GM12878 (cell line): Measurements from ENCODE around the gene HSP90AB1. TPM values are rescaled to one million over a fixed set of nuclear protein-coding genes. Genes with fewer than 3 reads are reported as not detected.

Source experiments
- ATAC-seq: fragments of 200-7000 bp; cut with Tn5 transposase; 3 replicates; pipeline ENCODE4 v1.9.1; 2020; ENCODE audit warnings: mild to moderate bottlenecking, moderate library complexity
- BruUV-seq: library from RNA; stranded (reverse); fragments of 400-500 nt; replicated peaks from 2 replicates; lab custom pipeline; 2021; lab: Mats Ljungman, UMichigan
- CTCF ChIA-PET: fragments of 300-600 bp; sonication (Branson Sonifier 250); formaldehyde crosslinking; extraction: SDS; loops from one replicate; lab custom pipeline; 2021; ENCODE audit warnings: inconsistent platforms; lab: Yijun Ruan, JAX
- POLR2A ChIA-PET: fragments of 350-600 bp; formaldehyde crosslinking; extraction: SDS; loops from one replicate; lab custom pipeline; 2021; ENCODE audit warnings: inconsistent platforms; lab: Charles Lee
- RAD21 ChIA-PET: fragments of 300-600 bp; sonication (Branson Sonifier 250); formaldehyde crosslinking; loops from one replicate; lab custom pipeline; 2023; ENCODE audit warnings: antibody characterized with exemption; ENCODE audit not compliant: unreplicated experiment; lab: Charles Lee
- SMC1A ChIA-PET: fragments of 300-600 bp; sonication (Branson Sonifier 250); formaldehyde crosslinking; loops from one replicate; lab custom pipeline; 2023; ENCODE audit not compliant: unreplicated experiment, uncharacterized antibody; lab: Charles Lee
- DNase-seq: peaks from one replicate; pipeline ENCODE4 v3.0.0-alpha.2; 2011; ENCODE audit warnings: low read depth, low spot score
- FAIRE-seq: peaks from 3 replicates; lab custom pipeline; 2011; peaks lifted over from hg19 to GRCh38; lab: Jason Lieb, UNC
- H2AFZ ChIP-seq: 2 replicates; pipeline ENCODE4 v1.6.0; 2011; ENCODE audit warnings: low read depth, low read length, control low read depth; ENCODE audit not compliant: control insufficient read depth
- H3K27ac ChIP-seq: 2 replicates; pipeline ENCODE4 v1.5.1; 2011; ENCODE audit warnings: control low read depth; ENCODE audit not compliant: control insufficient read depth, insufficient read depth
- H3K27me3 ChIP-seq, 2 experiments: replicated peaks in 1 of 2; 2 replicates each; pipeline versions ENCODE4 v1.6.0 to v1.6.1; 2011; ENCODE audit warnings: low read length in 1 of 2; ENCODE audit not compliant: control insufficient read depth in 2 of 2, insufficient read depth in 2 of 2
- H3K36me3 ChIP-seq, 2 experiments: 2 replicates each; pipeline ENCODE4 v1.5.1; 2011; ENCODE audit warnings: low read length in 1 of 2; ENCODE audit not compliant: control insufficient read depth in 2 of 2, insufficient read depth in 2 of 2
- H3K4me1 ChIP-seq: 2 replicates; pipeline ENCODE4 v1.6.1; 2011; ENCODE audit warnings: mild to moderate bottlenecking, low read length, moderate library complexity, mixed read lengths; ENCODE audit not compliant: control insufficient read depth, insufficient read depth
- H3K4me2 ChIP-seq: 2 replicates; pipeline ENCODE4 v1.6.0; 2011; ENCODE audit warnings: control low read depth; ENCODE audit not compliant: control insufficient read depth, insufficient read depth
- H3K4me3 ChIP-seq: fragments of 200-600 bp; sonication (generic); 2 replicates; pipeline ENCODE4 v1.5.1; 2016
- H3K79me2 ChIP-seq: 2 replicates; pipeline ENCODE4 v1.6.0; 2011; ENCODE audit warnings: low read length; ENCODE audit not compliant: control insufficient read depth, insufficient read depth
- H3K9ac ChIP-seq: 2 replicates; pipeline ENCODE4 v1.8.0; 2011; ENCODE audit warnings: low read length, control low read depth, mixed read lengths; ENCODE audit not compliant: control insufficient read depth, insufficient read depth
- H3K9me3 ChIP-seq: replicated peaks from 3 replicates; pipeline ENCODE4 v1.5.1; 2011; ENCODE audit warnings: mild to moderate bottlenecking, low read length; ENCODE audit not compliant: control insufficient read depth, insufficient read depth
- H4K20me1 ChIP-seq: 2 replicates; pipeline ENCODE4 v1.6.0; 2011; ENCODE audit not compliant: control insufficient read depth, insufficient read depth
- CBX3 ChIP-seq: fragments of 200-600 bp; sonication (generic); IDR thresholded peaks from 2 replicates; pipeline ENCODE4 v1.6.1; 2016; ENCODE audit warnings: low read depth, borderline replicate concordance
- DPF2 ChIP-seq: fragments of 450-650 bp; IDR thresholded peaks from 2 replicates; pipeline ENCODE4 v1.6.1; 2017; ENCODE audit warnings: mild to moderate bottlenecking
- EGR1 ChIP-seq, 2 experiments: IDR thresholded peaks; 1 replicate in 1 of 2; 2 replicates in 1 of 2; pipeline ENCODE4 v1.6.1; 2011 to 2012; ENCODE audit warnings: low read depth in 2 of 2, low read length in 2 of 2, borderline replicate concordance in 1 of 2, mild to moderate bottlenecking in 1 of 2, moderate library complexity in 1 of 2
- HSF1 ChIP-seq: fragments of 150-350 bp; IDR thresholded peaks from 2 replicates; pipeline ENCODE4 v1.6.1; 2014; ENCODE audit warnings: mild to moderate bottlenecking, low read depth, low read length
- JUND ChIP-seq: IDR thresholded peaks from 2 replicates; pipeline ENCODE4 v1.6.1; 2012; ENCODE audit warnings: low read depth, mild to moderate bottlenecking, low read length, improper control_type of control experiment, moderate library complexity
- MXI1 ChIP-seq: fragments of 150-350 bp; IDR thresholded peaks from 2 replicates; pipeline ENCODE4 v1.6.1; 2011; ENCODE audit warnings: low read depth, mild to moderate bottlenecking, inconsistent platforms, low read length, improper control_type of control experiment
- MYC ChIP-seq: IDR thresholded peaks from 2 replicates; pipeline ENCODE4 v1.6.1; 2011; ENCODE audit warnings: mild to moderate bottlenecking, low read length, moderate library complexity, inconsistent platforms; ENCODE audit not compliant: insufficient read depth, insufficient replicate concordance, insufficient read length, severe bottlenecking
- NRF1 ChIP-seq: conservative IDR thresholded peaks from 2 replicates; pipeline ENCODE4 v1.6.1; 2011; ENCODE audit warnings: mild to moderate bottlenecking, low read depth, low read length, improper control_type of control experiment
- POU2F2 ChIP-seq: IDR thresholded peaks from 3 replicates; pipeline ENCODE4 v1.6.1; 2011; ENCODE audit warnings: low read depth, mild to moderate bottlenecking, low read length, borderline replicate concordance
- SIN3A ChIP-seq: IDR thresholded peaks from 2 replicates; pipeline ENCODE4 v1.6.1; 2012; ENCODE audit warnings: low read depth, low read length, improper control_type of control experiment
- SREBF1 ChIP-seq: IDR thresholded peaks from 2 replicates; pipeline ENCODE4 v1.6.1; 2012; ENCODE audit warnings: mild to moderate bottlenecking, low read length
- ZBTB11 ChIP-seq: fragments of 450-650 bp; formaldehyde crosslinking; IDR thresholded peaks from 2 replicates; pipeline ENCODE4 v1.5.0; 2022; ENCODE audit warnings: mild to moderate bottlenecking, missing genetic modification characterization
- ZNF217 ChIP-seq: fragments of 450-650 bp; IDR thresholded peaks from 2 replicates; pipeline ENCODE4 v1.6.1; 2017; ENCODE audit warnings: antibody characterized with exemption, mild to moderate bottlenecking
- WGBS: methylation state at CpG from one replicate; pipeline ENCODE4 v1.1.6; 2016; ENCODE audit warnings: low lambda C conversion rate; ENCODE audit not compliant: insufficient replicate concordance, insufficient coverage; ENCODE audit errors: missing lambda C conversion rate; 5-methylcytosine and 5-hydroxymethylcytosine counted together
- in situ Hi-C: fragments of 300-500 bp; cut with MboI; formaldehyde crosslinking; loops from 9 replicates; pipeline ENCODE4 v1.14.3; 2018; ENCODE audit warnings: mixed read lengths
- intact Hi-C: fragments of 100-400 bp; cut with micrococcal nuclease; formaldehyde crosslinking; loops from one replicate; pipeline ENCODE4 v1.14.2; 2022; ENCODE audit not compliant: unreplicated experiment
- polyA plus RNA-seq, 11 experiments: library from polyadenylated mRNA; depleted of rRNA in 4 of 11; unstranded in 6 of 11; stranded (reverse) in 5 of 11; fragments of >200 nt; fragmentation: Nextera tagmentation in 4 of 11; fragmentation: Illumina TruSeq in 1 of 11; extraction: Ambion mirVana in 4 of 11; extraction: Trizol in 1 of 11; gene quantifications; 1 replicate in 1 of 11; 2 replicates in 10 of 11; pipeline versions ENCODE4 v1.2.1 to v1.2.3, GENCODE V29; 2011 to 2016; ENCODE audit warnings: inconsistent platforms in 2 of 11, missing spikeins in 2 of 11, low read depth in 1 of 11
- total RNA-seq, 4 experiments: library from RNA; depleted of rRNA in 3 of 4; stranded (reverse); fragments of >200 nt in 3 of 4; fragmentation: Illumina TruSeq in 1 of 4; extraction: Trizol in 1 of 4; gene quantifications; 2 replicates each; pipeline versions ENCODE4 v1.2.1 to v1.2.3, GENCODE V29; 2013 to 2021
- TF ChIP-seq, protein P1 (sequence below): IDR thresholded peaks from 2 replicates; pipeline ENCODE4 v1.6.1; 2012; ENCODE audit warnings: low read length, inconsistent platforms

HSP90AB1 gene
- total and polyA plus RNA-seq, 10 of the 15 experiments (the other 5 are each of a cell fraction or from before 2014, with no cell fraction given): 988 to 1,682 (median 1,146) TPM

DNA sequence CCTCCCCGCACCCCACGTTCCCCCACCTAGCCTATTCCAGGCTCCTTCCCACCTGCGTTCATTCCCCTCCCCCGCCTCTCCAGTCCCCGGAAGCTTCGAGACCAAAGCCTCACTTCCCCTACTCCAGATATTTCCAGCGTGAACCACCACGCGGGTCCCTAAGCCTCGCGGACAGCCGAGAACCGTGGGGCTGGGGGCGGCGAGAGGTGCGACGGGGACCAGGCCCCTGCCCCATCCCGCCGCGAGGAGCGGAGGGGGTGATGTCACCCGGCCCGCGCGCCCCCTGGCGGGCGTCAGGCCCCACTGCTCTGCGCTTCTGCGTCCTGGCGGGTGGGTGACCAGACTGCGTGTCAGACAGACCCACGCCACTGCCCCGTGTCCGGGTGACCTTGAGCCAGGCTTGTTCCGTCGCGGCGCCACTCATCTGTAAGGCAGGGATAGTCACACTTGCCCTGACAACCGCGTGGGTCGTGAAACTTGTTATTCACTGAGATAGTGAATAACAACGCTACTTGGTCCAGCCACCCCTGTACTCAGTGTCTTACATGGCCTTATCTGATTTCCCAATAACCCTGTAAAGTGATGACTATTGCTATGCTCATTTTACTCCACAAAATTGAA lies 9.0 kb upstream of the HSP90AB1 start (continued):
- TF ChIP-seq ZBTB11 (no peak), POU2F2 (no peak; the same call in 2 of the 3 replicates), DPF2 (peak; percentile 60)

- Histone ChIP-seq H3K4me2 (no peak overlapping the region), H4K20me1 (no peaks in the 10 kb centered on the region), H3K9ac (no peak overlapping the region), H3K79me2 (no peaks in the 10 kb centered on the region), H2AFZ (no peak overlapping the region), H3K4me1 (peaks cover 8% of the 10 kb centered on the region), H3K4me3 (no peak overlapping the region), H3K27me3 (no peaks in the 10 kb centered on the region), H3K27ac (no peak overlapping the region), H3K9me3 (no peaks in the 10 kb centered on the region), H3K36me3 (no peaks in the 10 kb centered on the region; a peak in 1 of 4 replicates)
- ChIA-PET CTCF (interaction anchor here (1.4 to 6.4 kb wide), 6 partner anchors 15 to 87 kb away, joined by 3 to 117 read pairs (median 9); partner anchors contain the start of gene SLC29A1), POLR2A (interaction anchor here (1.1 kb wide), 1 partner anchor 16 kb away, joined by 6 read pairs; the partner anchor contains the start of gene SLC29A1), RAD21 (interaction anchor here (1.8 kb wide), 1 partner anchor 142 kb away, joined by 10 read pairs; no protein-coding TSS in a partner anchor), SMC1A (interaction anchor here (2.4 kb wide), 1 partner anchor 11 kb away, joined by 6 read pairs; no protein-coding TSS in a partner anchor)
- no peak for FAIRE-seq
- no peak for ATAC-seq
- 81% methylated on average over 7 of the region's 7 CpGs for WGBS
- in situ Hi-C loops (loop anchor here (5.0 to 10.0 kb wide), 2 partner anchors 67 to 134 kb away; no protein-coding TSS in a partner anchor), intact Hi-C loops (loop anchor here (1.0 kb wide), 1 partner anchor 67 kb away; no protein-coding TSS in a partner anchor)
- DNase-seq: no peak
- TSS peak; percentile 48 for BruUV-seq
- TF ChIP-seq, protein P1, sequence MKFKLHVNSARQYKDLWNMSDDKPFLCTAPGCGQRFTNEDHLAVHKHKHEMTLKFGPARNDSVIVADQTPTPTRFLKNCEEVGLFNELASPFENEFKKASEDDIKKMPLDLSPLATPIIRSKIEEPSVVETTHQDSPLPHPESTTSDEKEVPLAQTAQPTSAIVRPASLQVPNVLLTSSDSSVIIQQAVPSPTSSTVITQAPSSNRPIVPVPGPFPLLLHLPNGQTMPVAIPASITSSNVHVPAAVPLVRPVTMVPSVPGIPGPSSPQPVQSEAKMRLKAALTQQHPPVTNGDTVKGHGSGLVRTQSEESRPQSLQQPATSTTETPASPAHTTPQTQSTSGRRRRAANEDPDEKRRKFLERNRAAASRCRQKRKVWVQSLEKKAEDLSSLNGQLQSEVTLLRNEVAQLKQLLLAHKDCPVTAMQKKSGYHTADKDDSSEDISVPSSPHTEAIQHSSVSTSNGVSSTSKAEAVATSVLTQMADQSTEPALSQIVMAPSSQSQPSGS: no peak
- TF ChIP-seq SREBF1 (no peak), JUND (no peak), MYC (no peak), EGR1 (IDR thresholded peaks at IDR 0.05; ENCODE audit: borderline replicate concordance in 1 of 2, low read depth in 2 of 2, low read length in 2 of 2) (no peak), MXI1 (no peak), DPF2 (no peak), NRF1 (no peak), CBX3 (no peak), HSF1 (no peak), ZNF217 (no peak), SIN3A (no peak)
Measured at GRCh38 chr6:44238687-44239350, 8.1 kb upstream of the HSP90AB1 start.
